HFFc6 (cell line): ENCODE results near the gene NRP1. TPM values are rescaled to one million over a fixed set of nuclear protein-coding genes. Genes with fewer than 3 reads are reported as not detected.
"Not testable (repeated sequence)": the region's sequence is repeated elsewhere in the genome, so short reads cannot be mapped to it uniquely, and the experiment has no call there.

Experiments
- DNase-seq: peaks from one replicate; pipeline ENCODE4 v3.0.0-alpha.2; 2018
- H3K27ac Mint-ChIP-seq: 2 replicates; pipeline ENCODE4 v1.8.0; 2020; ENCODE audit warnings: mild to moderate bottlenecking, mixed read lengths
- H3K27me3 Mint-ChIP-seq: 2 replicates; pipeline ENCODE4 v1.8.0; 2021; ENCODE audit warnings: mild to moderate bottlenecking, moderate library complexity, mixed read lengths; ENCODE audit not compliant: insufficient read depth
- H3K36me3 Mint-ChIP-seq: 2 replicates; pipeline ENCODE4 v1.8.0; 2021; ENCODE audit warnings: low read depth, mixed read lengths
- H3K4me1 Mint-ChIP-seq: 2 replicates; pipeline ENCODE4 v1.8.0; 2020; ENCODE audit warnings: low read depth, mixed read lengths
- H3K4me3 Mint-ChIP-seq: 2 replicates; pipeline ENCODE4 v1.8.0; 2020; ENCODE audit warnings: mild to moderate bottlenecking, moderate library complexity, mixed read lengths
- H3K9me3 Mint-ChIP-seq: 2 replicates; pipeline ENCODE4 v1.8.0; 2020; ENCODE audit warnings: mild to moderate bottlenecking, mixed read lengths
- CTCF ChIP-seq: fragments of 200-600 bp; sonication (generic); IDR thresholded peaks from 2 replicates; pipeline ENCODE4 v1.5.0; 2021; ENCODE audit warnings: antibody characterized with exemption, mild to moderate bottlenecking
- total RNA-seq, 6 experiments: library from RNA; stranded (reverse); fragmentation: NEBNext Ultra II Directional; extraction: Animal tissue kit (Norgen Biotek cat#: 25700); gene quantifications; 2 replicates in 1 of 6; 3 replicates in 5 of 6; pipeline ENCODE4 v1.2.3, GENCODE V29; 2021

NRP1 gene
- total RNA-seq, 6 experiments from 2014 or later: 136 to 164 (median 147) TPM

- no peak for TF ChIP-seq CTCF
- Mint-ChIP-seq H3K27me3 (peaks cover 4% of the 10 kb centered on the region; the same call in 1 of the 2 replicates), H3K36me3 (peaks cover 71% of the 10 kb centered on the region), H3K4me3 (no peak overlapping the region; the same call in 1 of the 2 replicates), H3K9me3 (no peaks in the 10 kb centered on the region), H3K27ac (peak overlapping the region; percentile 2), H3K4me1 (peaks cover 34% of the 10 kb centered on the region)
- no peak for DNase-seq
Measured at GRCh38 chr10:33224251-33224965, 110.1 kb downstream of the NRP1 start.

GRCh38 chr10:33223326-33224000 lies 111.0 kb downstream of the NRP1 start:
- H3K27ac Mint-ChIP-seq: peak overlapping the region; percentile 67
- no peak overlapping the region for H3K4me3 Mint-ChIP-seq
- H3K9me3 Mint-ChIP-seq: no peaks in the 10 kb centered on the region
- H3K4me1 Mint-ChIP-seq: peaks cover 35% of the 10 kb centered on the region
- DNase-seq: no peak
- no peak for TF ChIP-seq CTCF
- H3K36me3 Mint-ChIP-seq: peaks cover 80% of the 10 kb centered on the region
- H3K27me3 Mint-ChIP-seq: peaks cover 4% of the 10 kb centered on the region; the same call in 1 of the 2 replicates

- H3K27ac Mint-ChIP-seq, H3K4me3 Mint-ChIP-seq, H3K27me3 Mint-ChIP-seq, DNase-seq, H3K9me3 Mint-ChIP-seq: not testable (repeated sequence)
- peaks cover 80% of the 10 kb centered on the region for H3K36me3 Mint-ChIP-seq
- H3K4me1 Mint-ChIP-seq: peaks cover 40% of the 10 kb centered on the region
Measured at GRCh38 chr10:33222304-33222703, 112.2 kb downstream of the NRP1 start.

GRCh38 chr10:33217854-33218253 lies 116.6 kb downstream of the NRP1 start:
- no peak for TF ChIP-seq CTCF
- H3K36me3 Mint-ChIP-seq: peaks cover 75% of the 10 kb centered on the region
- peaks cover 61% of the 10 kb centered on the region for H3K4me1 Mint-ChIP-seq
- H3K9me3 Mint-ChIP-seq: no peaks in the 10 kb centered on the region
- H3K27me3 Mint-ChIP-seq: peaks cover 6% of the 10 kb centered on the region; the same call in 1 of the 2 replicates
- H3K27ac Mint-ChIP-seq: peak overlapping the region; percentile 12; the same call in 1 of the 2 replicates
- H3K4me3 Mint-ChIP-seq: no peak overlapping the region
- no peak for DNase-seq

GRCh38 chr10:33216661-33217427 lies 117.6 kb downstream of the NRP1 start:
- Mint-ChIP-seq H3K27ac (peak overlapping the region; percentile 90), H3K4me3 (peak overlapping the region; percentile 62), H3K36me3 (peaks cover 78% of the 10 kb centered on the region), H3K4me1 (peaks cover 69% of the 10 kb centered on the region), H3K9me3 (no peaks in the 10 kb centered on the region), H3K27me3 (peaks cover 6% of the 10 kb centered on the region; the same call in 1 of the 2 replicates)
- TF ChIP-seq CTCF: no peak
- DNase-seq: peak; percentile 67
